H1 (cell line): ENCODE results near the gene ALK. TPM values are rescaled to one million over a fixed set of nuclear protein-coding genes. Genes with fewer than 3 reads are reported as not detected.

ENCODE experiments used
- CTCF ChIA-PET: fragments of 300-600 bp; sonication (Branson Sonifier 250); formaldehyde crosslinking; loops from one replicate; lab custom pipeline; 2021; ENCODE audit not compliant: partially characterized antibody; lab: Charles Lee
- POLR2A ChIA-PET: fragments of 300-600 bp; sonication (Branson Sonifier 250); formaldehyde crosslinking; loops from one replicate; lab custom pipeline; 2021; ENCODE audit warnings: inconsistent platforms; ENCODE audit not compliant: partially characterized antibody; lab: Charles Lee
- DNase-seq, 2 experiments: peaks; one replicate each; pipeline versions ENCODE4 v3.0.0 to v3.0.0-alpha.2; 2010 to 2022; ENCODE audit warnings: low spot score in 2 of 2, low read depth in 1 of 2, mixed read lengths in 1 of 2
- FAIRE-seq: peaks from 2 replicates; lab custom pipeline; 2011; peaks lifted over from hg19 to GRCh38; lab: Jason Lieb, UNC
- H2AFZ ChIP-seq: 2 replicates; pipeline ENCODE4 v1.8.1; 2012; ENCODE audit warnings: low read length, inconsistent platforms
- H2AK5ac ChIP-seq: 2 replicates; pipeline ENCODE4 v1.6.1; 2013; ENCODE audit warnings: low read depth, low read length
- H2BK120ac ChIP-seq: replicated peaks from 2 replicates; pipeline ENCODE3; 2013; ENCODE audit warnings: low read depth, low read length, inconsistent platforms
- H2BK12ac ChIP-seq: 2 replicates; pipeline ENCODE4 v1.6.1; 2013; ENCODE audit warnings: low read depth, low read length
- H2BK15ac ChIP-seq: 2 replicates; pipeline ENCODE4 v1.6.1; 2013; ENCODE audit warnings: low read length
- H2BK20ac ChIP-seq: 2 replicates; pipeline ENCODE4 v1.6.1; 2013; ENCODE audit warnings: low read length
- H2BK5ac ChIP-seq: 2 replicates; pipeline ENCODE4 v1.6.1; 2013; ENCODE audit warnings: low read depth, low read length
- H3K14ac ChIP-seq: 2 replicates; pipeline ENCODE4 v1.6.1; 2013; ENCODE audit warnings: inconsistent platforms; ENCODE audit not compliant: insufficient read length
- H3K18ac ChIP-seq: 2 replicates; pipeline ENCODE4 v1.6.1; 2013; ENCODE audit warnings: low read length; ENCODE audit errors: extremely low read depth
- H3K23ac ChIP-seq: 2 replicates; pipeline ENCODE4 v1.6.1; 2013; ENCODE audit warnings: inconsistent platforms; ENCODE audit not compliant: insufficient read length
- H3K23me2 ChIP-seq: 2 replicates; pipeline ENCODE4 v1.6.1; 2013; ENCODE audit warnings: low read depth, low read length
- H3K27ac ChIP-seq: 2 replicates; pipeline ENCODE4 v1.6.1; 2011; ENCODE audit warnings: low read depth, low read length, inconsistent platforms
- H3K27me3 ChIP-seq, 4 experiments: replicated peaks in 1 of 4; 1 replicate in 1 of 4; 2 replicates in 3 of 4; pipeline versions ENCODE4 v1.6.1 to v1.8.1; 2011 to 2013; ENCODE audit warnings: low read length in 3 of 4, mild to moderate bottlenecking in 3 of 4, inconsistent platforms in 2 of 4, mixed read lengths in 2 of 4, moderate library complexity in 1 of 4; ENCODE audit not compliant: control insufficient read depth in 3 of 4, insufficient read depth in 3 of 4; ENCODE audit errors: extremely low read depth in 1 of 4
- H3K36me3 ChIP-seq, 4 experiments: 2 replicates each; pipeline versions ENCODE4 v1.6.1 to v1.8.1; 2011 to 2013; ENCODE audit warnings: mild to moderate bottlenecking in 4 of 4, low read length in 3 of 4, moderate library complexity in 2 of 4, control low read depth in 1 of 4, inconsistent platforms in 1 of 4; ENCODE audit not compliant: insufficient read depth in 4 of 4, control insufficient read depth in 2 of 4
- H3K4ac ChIP-seq: replicated peaks from 2 replicates; pipeline ENCODE3; 2013; ENCODE audit warnings: low read length, low read depth, mixed read lengths, inconsistent platforms; ENCODE audit not compliant: insufficient read length
- H3K4me1 ChIP-seq, 4 experiments: replicated peaks in 1 of 4; 1 replicate in 1 of 4; 2 replicates in 3 of 4; pipeline versions ENCODE4 v1.6.1 to v1.8.1; 2011 to 2013; ENCODE audit warnings: low read length in 3 of 4, inconsistent platforms in 2 of 4, mixed read lengths in 1 of 4; ENCODE audit not compliant: insufficient read depth in 4 of 4, control insufficient read depth in 3 of 4
- H3K4me2 ChIP-seq, 2 experiments: 2 replicates each; pipeline versions ENCODE4 v1.6.1 to v1.8.1; 2011 to 2013; ENCODE audit warnings: low read depth in 2 of 2, low read length in 2 of 2, control low read depth in 1 of 2, inconsistent platforms in 1 of 2, mild to moderate bottlenecking in 1 of 2; ENCODE audit not compliant: insufficient read depth in 1 of 2
- H3K4me3 ChIP-seq, 4 experiments: fragments of 200-600, 300-600 bp in 1 of 4; sonication (generic), shearing (Covaris generic), sonication (Bioruptor Twin) in 1 of 4; 2 replicates each; pipeline versions ENCODE4 v1.5.1 to v1.8.1; 2011 to 2016; ENCODE audit warnings: low read length in 4 of 4, low read depth in 3 of 4, control low read depth in 2 of 4, inconsistent platforms in 2 of 4, mild to moderate bottlenecking in 2 of 4, mixed read lengths in 1 of 4, moderate library complexity in 1 of 4; ENCODE audit not compliant: insufficient read depth in 2 of 4; ENCODE audit errors: extremely low read depth in 1 of 4
- H3K56ac ChIP-seq: replicated peaks from 2 replicates; pipeline ENCODE3; 2013; ENCODE audit warnings: low read depth, mild to moderate bottlenecking, mixed read lengths, low read length, inconsistent platforms; ENCODE audit not compliant: insufficient read length
- H3K79me1 ChIP-seq: 2 replicates; pipeline ENCODE4 v1.6.1; 2013; ENCODE audit warnings: low read depth, low read length, control low read depth
- H3K79me2 ChIP-seq, 2 experiments: 2 replicates each; pipeline versions ENCODE4 v1.6.1 to v1.8.1; 2012 to 2013; ENCODE audit warnings: low read length in 2 of 2, mild to moderate bottlenecking in 2 of 2, inconsistent platforms in 1 of 2; ENCODE audit not compliant: insufficient read depth in 2 of 2, control insufficient read depth in 1 of 2
- H3K9ac ChIP-seq, 4 experiments: replicated peaks in 1 of 4; 1 replicate in 1 of 4; 2 replicates in 3 of 4; pipeline versions ENCODE4 v1.6.1 to v1.8.1; 2011 to 2013; ENCODE audit warnings: low read depth in 3 of 4, low read length in 3 of 4, control low read depth in 2 of 4, mild to moderate bottlenecking in 2 of 4, moderate library complexity in 2 of 4, inconsistent platforms in 1 of 4; ENCODE audit errors: extremely low read depth in 1 of 4
- H3K9me3 ChIP-seq, 2 experiments: 2 replicates each; pipeline versions ENCODE4 v1.6.1 to v1.8.1; 2012 to 2013; ENCODE audit warnings: mild to moderate bottlenecking in 2 of 2, moderate library complexity in 2 of 2, control low read depth in 1 of 2, inconsistent platforms in 1 of 2, low read depth in 1 of 2, low read length in 1 of 2, mixed read lengths in 1 of 2; ENCODE audit not compliant: insufficient read depth in 2 of 2
- H4K20me1 ChIP-seq, 2 experiments: replicated peaks in 1 of 2; 2 replicates each; pipeline versions ENCODE3 to v1.8.1; 2011 to 2013; ENCODE audit warnings: inconsistent platforms in 2 of 2, low read length in 2 of 2, mild to moderate bottlenecking in 1 of 2; ENCODE audit not compliant: insufficient read depth in 2 of 2, control insufficient read depth in 1 of 2
- H4K5ac ChIP-seq: 2 replicates; pipeline ENCODE4 v1.6.1; 2013; ENCODE audit warnings: low read length, low read depth, mixed read lengths, inconsistent platforms; ENCODE audit not compliant: insufficient read length
- H4K8ac ChIP-seq: 2 replicates; pipeline ENCODE4 v1.8.0; 2013; ENCODE audit warnings: mild to moderate bottlenecking, moderate library complexity, low read length, inconsistent platforms; ENCODE audit not compliant: insufficient read depth; ENCODE audit errors: extremely low read depth
- H4K91ac ChIP-seq: replicated peaks from 2 replicates; pipeline ENCODE3; 2013; ENCODE audit warnings: low read length, mixed read lengths, inconsistent platforms; ENCODE audit not compliant: insufficient read length
- E2F6 ChIP-seq: IDR thresholded peaks from 2 replicates; pipeline ENCODE4 v1.6.1; 2012; ENCODE audit warnings: inconsistent platforms
- HDAC6 ChIP-seq: IDR thresholded peaks from one replicate; pipeline ENCODE4 v1.7.1; 2012; ENCODE audit warnings: low read depth, mild to moderate bottlenecking, inconsistent platforms, low read length, moderate library complexity
- RBBP5 ChIP-seq: IDR thresholded peaks from 2 replicates; pipeline ENCODE4 v1.7.1; 2012; ENCODE audit warnings: low read depth, mild to moderate bottlenecking, inconsistent platforms, low read length, moderate library complexity, borderline replicate concordance
- SP1 ChIP-seq: IDR thresholded peaks from 2 replicates; pipeline ENCODE4 v1.6.1; 2011; ENCODE audit warnings: low read depth, low read length
- YY1 ChIP-seq: IDR thresholded peaks from 2 replicates; pipeline ENCODE4 v1.6.1; 2011; ENCODE audit warnings: low read depth, mild to moderate bottlenecking, low read length
- WGBS, 2 experiments: shearing (Covaris generic) in 1 of 2; methylation state at CpG; one replicate each; pipeline versions ENCODE4 v1.1.6 to v1.1.7; 2013 to 2015; ENCODE audit warnings: low lambda C conversion rate in 2 of 2, mixed read lengths in 2 of 2, inconsistent platforms in 1 of 2, low coverage in 1 of 2, missing lambda C conversion rate in 1 of 2; ENCODE audit not compliant: insufficient replicate concordance in 2 of 2, insufficient coverage in 1 of 2, insufficient read length in 1 of 2; ENCODE audit errors: extremely low coverage in 1 of 2, missing lambda C conversion rate in 1 of 2; 5-methylcytosine and 5-hydroxymethylcytosine counted together
- polyA plus RNA-seq, 7 experiments: library from polyadenylated mRNA; depleted of rRNA in 3 of 7; stranded (reverse) in 5 of 7; unstranded in 2 of 7; fragments of >200 nt in 5 of 7; fragments of 200-250 nt in 2 of 7; gene quantifications; 1 replicate in 5 of 7; 2 replicates in 1 of 7; 4 replicates in 1 of 7; pipeline versions ENCODE4 v1.2.1 to v1.2.3, GENCODE V29; 2011 to 2013; ENCODE audit warnings: missing spikeins in 2 of 7, mixed read lengths in 2 of 7
- total RNA-seq: library from RNA; stranded (reverse); fragmentation: NEBNext Ultra II Directional; extraction: Animal tissue kit (Norgen Biotek cat#: 25700); gene quantifications from 2 replicates; pipeline ENCODE4 v1.2.1, GENCODE V29; 2021

Gene ALK
- total and polyA plus RNA-seq, 2 of the 8 experiments (the other 6 are each of a cell fraction or from before 2014, with no cell fraction given), result 0.02 to 0.09 TPM

- Histone ChIP-seq H3K4ac (no peak overlapping the region), H2BK20ac (no peak overlapping the region), H3K23ac (no peak overlapping the region), H4K20me1 (peaks cover 0 to 2% of the 10 kb centered on the region in 2 experiments), H4K8ac (no peak overlapping the region), H2AFZ (no peak overlapping the region), H3K56ac (no peak overlapping the region), H3K14ac (no peak overlapping the region), H3K4me3 (no peak overlapping the region), H3K4me1 (no peaks in the 10 kb centered on the region), H2BK15ac (no peak overlapping the region), H3K9ac (no peak overlapping the region), H3K23me2 (no peaks in the 10 kb centered on the region), H3K27ac (no peak overlapping the region), H2BK5ac (no peak overlapping the region), H4K91ac (no peak overlapping the region), H3K79me2 (no peaks in the 10 kb centered on the region), H3K18ac (no peak overlapping the region), H3K36me3 (no peaks in the 10 kb centered on the region), H3K4me2 (no peak overlapping the region), H3K79me1 (no peaks in the 10 kb centered on the region), H2AK5ac (no peak overlapping the region), H4K5ac (no peak overlapping the region), H3K9me3 (no peaks in the 10 kb centered on the region), H3K27me3 (no peaks in the 10 kb centered on the region), H2BK120ac (no peak overlapping the region), H2BK12ac (no peak overlapping the region)
- DNase-seq (no peak), FAIRE-seq (no peak)
- WGBS, 2 experiments, result 93% methylated on average over 3 of the region's 3 CpGs; no CpG with 5 or more reads in 1 of the 2 experiments
- TF ChIP-seq RBBP5 (no peak), E2F6 (no peak), HDAC6 (no peak), YY1 (no peak), SP1 (no peak)
- POLR2A ChIA-PET, result no interaction called here
- CTCF ChIA-PET, result interaction anchor here (0.7 to 1.0 kb wide), 3 partner anchors 25 to 523 kb away, joined by 3 to 6 read pairs (median 3); no protein-coding TSS in a partner anchor
Measured at GRCh38 chr2:29261003-29261402, 660.4 kb downstream of the ALK start.
